MM.1S (cell line): ENCODE results near the gene PADI4.

Source experiments
- DNase-seq: peaks from one replicate; pipeline ENCODE4 v3.0.0-alpha.2; 2015
- H2AFZ ChIP-seq: fragments of 300-600 bp; sonication (generic); 2 replicates; pipeline ENCODE4 v1.6.0; 2016; ENCODE audit warnings: antibody characterized with exemption, low read length
- H3F3A ChIP-seq: fragments of 300-600 bp; sonication (generic); 2 replicates; pipeline ENCODE4 v1.6.1; 2016; ENCODE audit warnings: mild to moderate bottlenecking, antibody characterized with exemption, low read length, moderate library complexity, mixed read lengths; ENCODE audit not compliant: insufficient read depth
- H3K27ac ChIP-seq: fragments of 300-600 bp; sonication (generic); 2 replicates; pipeline ENCODE4 v1.5.1; 2016; ENCODE audit warnings: mild to moderate bottlenecking, low read length
- H3K27me3 ChIP-seq: fragments of 300-600 bp; sonication (generic); replicated peaks from 2 replicates; pipeline ENCODE4 v1.6.0; 2016; ENCODE audit warnings: low read length; ENCODE audit not compliant: insufficient read depth
- H3K36me3 ChIP-seq: fragments of 300-600 bp; sonication (generic); replicated peaks from 2 replicates; pipeline ENCODE4 v1.6.1; 2016; ENCODE audit warnings: mild to moderate bottlenecking, low read length, mixed read lengths; ENCODE audit not compliant: insufficient read depth
- H3K4me1 ChIP-seq: fragments of 300-600 bp; sonication (generic); 2 replicates; pipeline ENCODE4 v1.6.1; 2016; ENCODE audit warnings: low read length, mixed read lengths
- H3K4me2 ChIP-seq: fragments of 300-600 bp; sonication (generic); 2 replicates; pipeline ENCODE4 v1.6.0; 2016; ENCODE audit warnings: low read depth, low read length
- H3K4me3 ChIP-seq: fragments of 300-600 bp; sonication (generic); 2 replicates; pipeline ENCODE4 v1.5.1; 2016; ENCODE audit warnings: low read length, mixed read lengths
- H3K79me2 ChIP-seq: fragments of 300-600 bp; sonication (generic); 2 replicates; pipeline ENCODE4 v1.6.1; 2016; ENCODE audit warnings: mixed run types, low read length, mixed read lengths
- H3K9ac ChIP-seq: fragments of 300-600 bp; sonication (generic); 2 replicates; pipeline ENCODE4 v1.6.1; 2016; ENCODE audit warnings: low read length, mixed read lengths
- H3K9me2 ChIP-seq: fragments of 300-600 bp; sonication (generic); replicated peaks from 2 replicates; pipeline ENCODE4 v1.6.1; 2016; ENCODE audit warnings: mild to moderate bottlenecking, low read length, mixed read lengths; ENCODE audit not compliant: insufficient read depth
- H3K9me3 ChIP-seq: fragments of 300-600 bp; sonication (generic); replicated peaks from 2 replicates; pipeline ENCODE4 v1.6.1; 2016; ENCODE audit warnings: mild to moderate bottlenecking, low read length, mixed read lengths; ENCODE audit not compliant: insufficient read depth
- H4K20me1 ChIP-seq: fragments of 300-600 bp; sonication (generic); 2 replicates; pipeline ENCODE4 v1.6.1; 2016; ENCODE audit warnings: mild to moderate bottlenecking, low read length, moderate library complexity, mixed read lengths; ENCODE audit not compliant: insufficient read depth
- EZH2 ChIP-seq: fragments of 300-600 bp; sonication (generic); optimal IDR thresholded peaks from 2 replicates; pipeline ENCODE3; 2017; ENCODE audit warnings: low read depth, mild to moderate bottlenecking, antibody characterized with exemption, low read length, mixed read lengths
- EZH2phosphoT487 ChIP-seq: fragments of 300-600 bp; sonication (generic); IDR thresholded peaks from 2 replicates; pipeline ENCODE4 v1.6.1; 2018; ENCODE audit warnings: antibody characterized with exemption, low read length
- TF ChIP-seq, protein P1 (sequence below): fragments of 300-600 bp; sonication (generic); IDR thresholded peaks from 2 replicates; pipeline ENCODE4 v1.5.1; 2016; ENCODE audit warnings: antibody characterized with exemption, low read length, mixed read lengths

PADI4 gene

DNA sequence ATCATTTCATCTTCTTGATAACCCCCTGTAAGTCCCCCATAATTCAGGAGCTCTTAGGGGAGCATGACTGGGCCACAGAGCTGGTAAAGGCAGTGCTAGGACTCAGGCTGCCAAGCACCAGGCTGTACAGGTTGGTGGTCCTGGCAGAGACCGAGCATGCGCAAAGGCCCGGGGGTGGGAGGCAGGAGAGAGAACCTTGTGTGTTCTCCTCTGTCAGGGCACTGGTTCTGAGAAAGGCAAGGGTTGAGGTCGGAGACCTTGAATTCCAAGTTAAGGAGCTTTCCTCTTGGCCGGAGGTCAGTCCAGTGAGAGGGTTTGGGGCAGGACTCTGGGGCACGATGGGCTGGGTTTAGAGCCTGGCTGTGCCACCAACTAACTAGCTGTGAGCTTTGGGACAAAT is 35.9 kb upstream of the PADI4 start:
- no peaks in the 10 kb centered on the region for H3K4me1 ChIP-seq
- H3K9me3 ChIP-seq: no peaks in the 10 kb centered on the region
- no peak overlapping the region for H3K4me2 ChIP-seq
- H3K27me3 ChIP-seq: peaks cover 84% of the 10 kb centered on the region
- H4K20me1 ChIP-seq: no peaks in the 10 kb centered on the region
- H3K36me3 ChIP-seq: no peaks in the 10 kb centered on the region
- no peaks in the 10 kb centered on the region for H3K9me2 ChIP-seq
- no peak overlapping the region for H3K27ac ChIP-seq
- H3K79me2 ChIP-seq: no peaks in the 10 kb centered on the region
- no peaks in the 10 kb centered on the region for H3F3A ChIP-seq
- TF ChIP-seq, protein P1, sequence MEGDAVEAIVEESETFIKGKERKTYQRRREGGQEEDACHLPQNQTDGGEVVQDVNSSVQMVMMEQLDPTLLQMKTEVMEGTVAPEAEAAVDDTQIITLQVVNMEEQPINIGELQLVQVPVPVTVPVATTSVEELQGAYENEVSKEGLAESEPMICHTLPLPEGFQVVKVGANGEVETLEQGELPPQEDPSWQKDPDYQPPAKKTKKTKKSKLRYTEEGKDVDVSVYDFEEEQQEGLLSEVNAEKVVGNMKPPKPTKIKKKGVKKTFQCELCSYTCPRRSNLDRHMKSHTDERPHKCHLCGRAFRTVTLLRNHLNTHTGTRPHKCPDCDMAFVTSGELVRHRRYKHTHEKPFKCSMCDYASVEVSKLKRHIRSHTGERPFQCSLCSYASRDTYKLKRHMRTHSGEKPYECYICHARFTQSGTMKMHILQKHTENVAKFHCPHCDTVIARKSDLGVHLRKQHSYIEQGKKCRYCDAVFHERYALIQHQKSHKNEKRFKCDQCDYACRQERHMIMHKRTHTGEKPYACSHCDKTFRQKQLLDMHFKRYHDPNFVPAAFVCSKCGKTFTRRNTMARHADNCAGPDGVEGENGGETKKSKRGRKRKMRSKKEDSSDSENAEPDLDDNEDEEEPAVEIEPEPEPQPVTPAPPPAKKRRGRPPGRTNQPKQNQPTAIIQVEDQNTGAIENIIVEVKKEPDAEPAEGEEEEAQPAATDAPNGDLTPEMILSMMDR: no peak
- no peak for TF ChIP-seq EZH2phosphoT487
- no peak for TF ChIP-seq EZH2
- no peak overlapping the region for H3K9ac ChIP-seq
- H3K4me3 ChIP-seq: no peak overlapping the region
- DNase-seq: no peak
- H2AFZ ChIP-seq: no peak overlapping the region

DNA sequence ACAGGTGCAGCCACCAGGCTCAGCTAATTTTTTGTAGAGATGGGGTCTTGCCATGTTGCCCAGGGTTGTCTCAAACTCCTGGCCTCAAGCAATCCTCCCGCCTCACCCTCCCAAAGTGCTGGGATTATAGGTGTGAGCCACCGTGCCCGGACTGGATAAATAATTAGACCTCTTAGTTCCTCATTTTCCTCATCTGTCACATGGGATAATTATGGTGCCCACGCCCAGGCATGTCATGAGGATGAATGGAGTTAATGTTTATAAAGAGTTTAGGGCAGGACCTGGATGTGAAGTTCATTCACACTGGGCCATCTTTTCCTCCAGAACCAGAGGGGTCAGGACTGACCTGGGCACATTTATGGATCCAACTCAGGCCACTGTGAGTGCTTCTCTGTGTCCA is 35.4 kb upstream of the PADI4 start:
- TF ChIP-seq EZH2 (no peak), EZH2phosphoT487 (no peak)
- TF ChIP-seq, protein P1: no peak
- Histone ChIP-seq H3K4me2 (no peak overlapping the region), H3K4me3 (no peak overlapping the region), H3K27ac (no peak overlapping the region), H3K79me2 (no peaks in the 10 kb centered on the region), H3K4me1 (no peaks in the 10 kb centered on the region), H4K20me1 (no peaks in the 10 kb centered on the region), H3K36me3 (no peaks in the 10 kb centered on the region), H3K9me3 (no peaks in the 10 kb centered on the region), H3K27me3 (peaks cover 84% of the 10 kb centered on the region), H3K9me2 (no peaks in the 10 kb centered on the region), H3K9ac (no peak overlapping the region), H2AFZ (no peak overlapping the region), H3F3A (no peaks in the 10 kb centered on the region)
- no peak for DNase-seq

DNA sequence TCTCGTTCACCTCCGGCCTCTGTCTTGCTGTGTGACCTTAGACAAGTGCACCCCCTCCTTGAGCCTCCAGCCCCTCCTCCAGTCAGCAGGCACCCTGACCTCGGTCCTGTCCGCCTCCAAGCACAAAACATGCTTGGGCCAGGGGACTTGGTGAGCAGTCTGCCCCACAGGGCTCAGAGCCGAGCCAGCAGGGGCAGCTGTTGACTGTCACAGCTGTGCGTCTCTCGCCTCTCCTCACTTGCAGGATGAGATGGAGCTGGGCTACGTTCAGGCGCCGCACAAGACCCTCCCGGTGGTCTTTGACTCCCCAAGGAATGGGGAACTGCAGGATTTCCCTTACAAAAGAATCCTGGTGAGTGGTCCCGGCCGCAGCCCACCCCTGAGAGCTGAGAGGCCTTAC is 34.9 kb upstream of the PADI4 start:
- H3K4me3 ChIP-seq: no peak overlapping the region
- H3K27ac ChIP-seq: no peak overlapping the region
- no peaks in the 10 kb centered on the region for H3F3A ChIP-seq
- H3K4me2 ChIP-seq: no peak overlapping the region
- H3K9ac ChIP-seq: no peak overlapping the region
- no peaks in the 10 kb centered on the region for H3K9me2 ChIP-seq
- no peaks in the 10 kb centered on the region for H3K36me3 ChIP-seq
- TF ChIP-seq, protein P1: no peak
- TF ChIP-seq EZH2phosphoT487 (no peak), EZH2 (no peak)
- H3K4me1 ChIP-seq: no peaks in the 10 kb centered on the region
- DNase-seq: no peak
- peaks cover 84% of the 10 kb centered on the region for H3K27me3 ChIP-seq
- H2AFZ ChIP-seq: no peak overlapping the region
- no peaks in the 10 kb centered on the region for H3K9me3 ChIP-seq
- no peaks in the 10 kb centered on the region for H3K79me2 ChIP-seq
- H4K20me1 ChIP-seq: no peaks in the 10 kb centered on the region
